Activated T-cell treated with anti-CD3 and anti-CD28 coated beads, Interleukin-2, amount 50 U/mL, for 72 hours (primary cell): ENCODE results near the gene HBB. TPM values are rescaled to one million over a fixed set of nuclear protein-coding genes. Genes with fewer than 3 reads are reported as not detected.

Experiments used
- ATAC-seq, 2 donors: fragments of 150-1000 bp; cut with Tn5 transposase; replicated peaks in 1 of 2; 2 replicates each; pipeline ENCODE4 v1.10.0; 2021; ENCODE audit warnings: moderate library complexity in 2 of 2, mild to moderate bottlenecking in 1 of 2
- DNase-seq, 2 donors: peaks; one replicate each; pipeline ENCODE4 v3.0.0; 2021 to 2022; ENCODE audit warnings: mixed read lengths in 1 of 2
- H3K27ac Mint-ChIP-seq: one replicate; pipeline ENCODE4 v1.8.0; 2022; ENCODE audit warnings: mild to moderate bottlenecking, moderate library complexity, mixed read lengths
- H3K27me3 Mint-ChIP-seq: one replicate; pipeline ENCODE4 v1.8.0; 2022; ENCODE audit warnings: low read depth, mixed read lengths
- H3K36me3 Mint-ChIP-seq, 2 donors: one replicate each; pipeline ENCODE4 v1.8.0; 2022; ENCODE audit warnings: mixed read lengths in 2 of 2, mild to moderate bottlenecking in 1 of 2; ENCODE audit not compliant: insufficient read depth in 2 of 2
- H3K4me1 Mint-ChIP-seq: one replicate; pipeline ENCODE4 v1.8.0; 2022; ENCODE audit warnings: low read depth, mixed read lengths
- H3K4me3 Mint-ChIP-seq, 2 donors: one replicate each; pipeline ENCODE4 v1.8.0; 2022; ENCODE audit warnings: mild to moderate bottlenecking in 2 of 2, mixed read lengths in 2 of 2, moderate library complexity in 2 of 2
- H3K9me3 Mint-ChIP-seq, 2 donors: one replicate each; pipeline ENCODE4 v1.8.0; 2022; ENCODE audit warnings: mixed read lengths in 2 of 2
- total RNA-seq, 2 donors: library from RNA; stranded (reverse); gene quantifications; one replicate each; pipeline ENCODE4 v1.2.3, GENCODE V29; 2022

The HBB gene
- total RNA-seq, 2 donors from 2014 or later: not detected

- Mint-ChIP-seq H3K9me3 (no peaks in the 10 kb centered on the region), H3K27ac (no peak overlapping the region), H3K27me3 (peaks cover 6% of the 10 kb centered on the region), H3K4me3 (no peak overlapping the region), H3K4me1 (no peaks in the 10 kb centered on the region), H3K36me3 (no peaks in the 10 kb centered on the region)
- DNase-seq (no peak), ATAC-seq (no peak)
Observed at GRCh38 chr11:5242208-5242607, 15.3 kb upstream of the HBB start.

DNA sequence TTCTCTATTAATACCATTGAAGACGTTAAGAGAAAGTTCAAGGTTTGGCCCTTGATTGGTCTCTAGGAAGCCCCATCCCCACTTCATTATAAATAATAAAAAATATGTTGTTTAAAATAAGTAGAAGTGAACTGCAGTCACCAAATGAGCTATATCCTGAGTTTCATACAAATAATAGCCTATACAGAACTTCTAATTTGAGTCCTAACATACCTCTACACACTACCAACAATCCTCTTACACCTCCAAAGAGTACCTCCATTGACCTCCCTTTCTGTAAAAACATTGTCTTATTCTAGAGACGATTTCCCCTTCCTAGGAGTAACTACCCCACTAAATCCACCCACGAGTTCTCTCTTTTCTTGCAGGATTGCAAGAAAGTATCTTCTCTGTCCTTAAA lies 14.6 kb upstream of the HBB start:
- Mint-ChIP-seq H3K4me1 (no peaks in the 10 kb centered on the region), H3K4me3 (no peak overlapping the region), H3K9me3 (no peaks in the 10 kb centered on the region), H3K36me3 (no peaks in the 10 kb centered on the region), H3K27me3 (peaks cover 6% of the 10 kb centered on the region), H3K27ac (no peak overlapping the region)
- no peak for ATAC-seq
- DNase-seq: no peak

GRCh38 chr11:5240458-5240857 lies 13.6 kb upstream of the HBB start:
- H3K27me3 Mint-ChIP-seq: peaks cover 6% of the 10 kb centered on the region
- ATAC-seq (no peak), DNase-seq (no peak)
- H3K4me1 Mint-ChIP-seq: no peaks in the 10 kb centered on the region
- H3K4me3 Mint-ChIP-seq: no peak overlapping the region
- no peak overlapping the region for H3K27ac Mint-ChIP-seq
- no peaks in the 10 kb centered on the region for H3K36me3 Mint-ChIP-seq
- H3K9me3 Mint-ChIP-seq: no peaks in the 10 kb centered on the region

DNA sequence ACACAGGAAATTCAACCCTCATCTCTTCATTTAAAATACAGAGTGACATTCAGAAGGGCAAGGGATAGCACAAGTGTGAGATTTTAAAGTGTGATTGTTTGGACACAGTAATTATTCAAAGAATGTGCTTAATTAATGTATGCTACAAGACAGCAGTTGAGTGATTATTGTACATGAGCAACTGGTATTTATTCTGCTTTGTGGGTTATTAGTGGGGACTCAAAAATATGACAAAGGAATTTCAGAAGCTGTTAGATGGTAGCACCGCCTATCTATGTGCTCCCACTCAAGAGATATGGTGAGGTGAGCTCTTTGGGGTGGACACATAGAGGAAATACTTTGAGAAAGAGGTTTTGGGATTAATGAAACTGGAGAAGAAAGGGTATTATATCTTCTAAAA lies 13.2 kb upstream of the HBB start:
- H3K4me3 Mint-ChIP-seq: no peak overlapping the region
- H3K27ac Mint-ChIP-seq: no peak overlapping the region
- peaks cover 6% of the 10 kb centered on the region for H3K27me3 Mint-ChIP-seq
- H3K4me1 Mint-ChIP-seq: no peaks in the 10 kb centered on the region
- no peak for DNase-seq
- no peaks in the 10 kb centered on the region for H3K9me3 Mint-ChIP-seq
- no peaks in the 10 kb centered on the region for H3K36me3 Mint-ChIP-seq
- ATAC-seq: no peak

- Mint-ChIP-seq H3K27ac (no peak overlapping the region), H3K27me3 (peaks cover 6% of the 10 kb centered on the region), H3K36me3 (no peaks in the 10 kb centered on the region), H3K9me3 (no peaks in the 10 kb centered on the region), H3K4me3 (no peak overlapping the region), H3K4me1 (peaks cover 6% of the 10 kb centered on the region)
- DNase-seq (no peak), ATAC-seq (no peak)
Observed at GRCh38 chr11:5239046-5239445, 12.2 kb upstream of the HBB start.

GRCh38 chr11:5238486-5238885 lies 11.6 kb upstream of the HBB start:
- Mint-ChIP-seq H3K9me3 (no peaks in the 10 kb centered on the region), H3K27ac (no peak overlapping the region), H3K36me3 (no peaks in the 10 kb centered on the region), H3K4me3 (no peak overlapping the region), H3K27me3 (peaks cover 6% of the 10 kb centered on the region), H3K4me1 (peaks cover 6% of the 10 kb centered on the region)
- no peak for DNase-seq
- no peak for ATAC-seq

- Mint-ChIP-seq H3K9me3 (no peaks in the 10 kb centered on the region), H3K4me1 (peaks cover 6% of the 10 kb centered on the region), H3K4me3 (no peak overlapping the region), H3K27ac (peak overlapping the region; percentile 12), H3K36me3 (no peaks in the 10 kb centered on the region), H3K27me3 (peaks cover 6% of the 10 kb centered on the region)
- no peak for DNase-seq
- no peak for ATAC-seq
Observed at GRCh38 chr11:5237420-5237819, 10.5 kb upstream of the HBB start.

DNA sequence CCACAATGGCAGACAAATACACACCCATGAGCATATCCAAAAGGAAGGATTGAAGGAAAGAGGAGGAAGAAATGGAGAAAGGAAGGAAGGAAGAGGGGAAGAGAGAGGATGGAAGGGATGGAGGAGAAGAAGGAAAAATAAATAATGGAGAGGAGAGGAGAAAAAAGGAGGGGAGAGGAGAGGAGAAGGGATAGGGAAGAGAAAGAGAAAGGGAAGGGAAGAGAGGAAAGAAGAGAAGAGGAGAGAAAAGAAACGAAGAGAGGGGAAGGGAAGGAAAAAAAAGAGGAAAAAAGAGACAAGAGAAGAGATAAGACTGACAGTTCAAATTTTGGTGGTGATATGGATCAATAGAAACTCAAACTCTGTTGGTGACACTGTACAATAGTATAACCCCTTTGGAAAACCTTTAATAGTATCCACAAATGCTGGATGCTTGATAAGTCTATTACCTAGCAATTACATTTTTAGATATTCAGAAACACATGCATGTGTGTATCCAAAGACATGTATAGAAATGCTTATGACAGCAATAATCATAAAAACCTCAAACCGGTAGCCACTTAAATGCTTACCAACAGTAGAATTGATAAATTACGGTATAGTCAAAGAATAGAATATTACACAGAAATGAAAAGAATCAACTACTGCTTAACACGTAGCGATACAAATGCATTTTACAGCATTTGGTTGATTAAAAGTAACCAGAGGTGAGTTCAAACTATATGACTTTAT lies 8.7 kb upstream of the HBB start:
- H3K9me3 Mint-ChIP-seq: no peaks in the 10 kb centered on the region
- no peak overlapping the region for H3K4me3 Mint-ChIP-seq
- DNase-seq: no peak
- H3K36me3 Mint-ChIP-seq: no peaks in the 10 kb centered on the region
- peaks cover 6% of the 10 kb centered on the region for H3K4me1 Mint-ChIP-seq
- no peak for ATAC-seq
- H3K27ac Mint-ChIP-seq: no peak overlapping the region
- peaks cover 6% of the 10 kb centered on the region for H3K27me3 Mint-ChIP-seq

- Mint-ChIP-seq H3K27me3 (peaks cover 6% of the 10 kb centered on the region), H3K4me3 (no peak within 1 kb of the TSS), H3K27ac (no peak within 1 kb of the TSS), H3K4me1 (peaks cover 6% of the 10 kb centered on the region), H3K36me3 (no peaks in the 10 kb centered on the region), H3K9me3 (no peaks in the 10 kb centered on the region)
- ATAC-seq (no peak), DNase-seq (no peak)
Observed at GRCh38 chr11:5234381-5234834, 7.5 kb upstream of the HBB start, which contains the start of gene HBD. TSS of gene HBD (minus strand) at chr11:5234483. CDS start at chr11:5234433, 50 bp downstream.

DNA sequence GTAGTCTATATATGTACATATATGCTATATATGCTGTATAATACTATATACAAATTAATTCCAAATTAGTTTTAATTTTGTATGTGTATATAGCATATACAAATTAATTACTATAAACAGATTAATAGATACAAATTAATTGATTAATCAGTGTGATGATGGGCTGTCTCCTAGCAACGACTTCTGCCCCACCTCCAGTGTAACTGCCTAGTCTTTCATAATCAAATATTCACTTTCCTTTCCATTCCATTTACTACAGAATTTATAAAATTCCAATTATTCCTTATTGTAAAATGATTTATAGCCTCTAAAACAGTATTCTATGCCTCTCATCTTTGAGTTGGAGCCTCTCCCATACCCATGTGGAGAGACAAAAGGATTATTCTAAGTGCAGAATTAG lies 6.4 kb upstream of the HBB start:
- no peaks in the 10 kb centered on the region for H3K9me3 Mint-ChIP-seq
- peaks cover 6% of the 10 kb centered on the region for H3K4me1 Mint-ChIP-seq
- no peak overlapping the region for H3K4me3 Mint-ChIP-seq
- H3K27me3 Mint-ChIP-seq: no peaks in the 10 kb centered on the region
- ATAC-seq: no peak
- DNase-seq: no peak
- H3K27ac Mint-ChIP-seq: no peak overlapping the region
- H3K36me3 Mint-ChIP-seq: no peaks in the 10 kb centered on the region

- no peak overlapping the region for H3K27ac Mint-ChIP-seq
- no peaks in the 10 kb centered on the region for H3K9me3 Mint-ChIP-seq
- peaks cover 6% of the 10 kb centered on the region for H3K4me1 Mint-ChIP-seq
- no peaks in the 10 kb centered on the region for H3K36me3 Mint-ChIP-seq
- DNase-seq: no peak
- no peak for ATAC-seq
- H3K4me3 Mint-ChIP-seq: no peak overlapping the region
- no peaks in the 10 kb centered on the region for H3K27me3 Mint-ChIP-seq
Observed at GRCh38 chr11:5232821-5233220, 6.0 kb upstream of the HBB start.

GRCh38 chr11:5232176-5232575 lies 5.3 kb upstream of the HBB start:
- H3K27me3 Mint-ChIP-seq: no peaks in the 10 kb centered on the region
- no peak overlapping the region for H3K27ac Mint-ChIP-seq
- H3K4me3 Mint-ChIP-seq: no peak overlapping the region
- DNase-seq (no peak), ATAC-seq (no peak)
- H3K9me3 Mint-ChIP-seq: no peaks in the 10 kb centered on the region
- H3K4me1 Mint-ChIP-seq: peaks cover 6% of the 10 kb centered on the region
- H3K36me3 Mint-ChIP-seq: no peaks in the 10 kb centered on the region

- Mint-ChIP-seq H3K27me3 (no peaks in the 10 kb centered on the region), H3K9me3 (no peaks in the 10 kb centered on the region), H3K4me3 (no peak overlapping the region), H3K27ac (no peak overlapping the region), H3K4me1 (peaks cover 6% of the 10 kb centered on the region), H3K36me3 (no peaks in the 10 kb centered on the region)
- no peak for ATAC-seq
- no peak for DNase-seq
Observed at GRCh38 chr11:5231111-5231510, 4.2 kb upstream of the HBB start.

- no peak for DNase-seq
- Mint-ChIP-seq H3K4me1 (peaks cover 6% of the 10 kb centered on the region), H3K4me3 (no peak overlapping the region), H3K36me3 (no peaks in the 10 kb centered on the region), H3K9me3 (no peaks in the 10 kb centered on the region), H3K27ac (no peak overlapping the region), H3K27me3 (no peaks in the 10 kb centered on the region)
- no peak for ATAC-seq
Observed at GRCh38 chr11:5230266-5230665, 3.4 kb upstream of the HBB start.
